Mesothelial cell of epicardium (in vitro differentiated cells): ENCODE data around the gene TMEM232. TPM values are rescaled to one million over a fixed set of nuclear protein-coding genes. Genes with fewer than 3 reads are reported as not detected.

Experiments used
- DNase-seq, 2 experiments: peaks; one replicate each; pipeline ENCODE4 v3.0.0; 2021; ENCODE audit warnings: low spot score in 2 of 2; ENCODE audit not compliant: unreplicated experiment in 2 of 2
- H3K27ac Mint-ChIP-seq: 2 replicates; pipeline ENCODE4 v1.8.0; 2021; ENCODE audit warnings: mixed read lengths
- H3K27me3 Mint-ChIP-seq: 2 replicates; pipeline ENCODE4 v1.8.0; 2021; ENCODE audit warnings: low read depth, mixed read lengths
- H3K36me3 Mint-ChIP-seq: 2 replicates; pipeline ENCODE4 v1.8.0; 2021; ENCODE audit warnings: mixed read lengths
- H3K4me1 Mint-ChIP-seq: 2 replicates; pipeline ENCODE4 v1.8.0; 2021; ENCODE audit warnings: mixed read lengths
- H3K4me3 Mint-ChIP-seq: 2 replicates; pipeline ENCODE4 v1.8.0; 2021; ENCODE audit warnings: mild to moderate bottlenecking, moderate library complexity, mixed read lengths
- H3K9me3 Mint-ChIP-seq: 2 replicates; pipeline ENCODE4 v1.8.0; 2021; ENCODE audit warnings: mixed read lengths
- CTCF ChIP-seq: fragments of 200-600 bp; sonication (generic); IDR thresholded peaks from one replicate; pipeline ENCODE4 v1.5.0; 2021; ENCODE audit warnings: antibody characterized with exemption; ENCODE audit not compliant: unreplicated experiment
- total RNA-seq: library from RNA; stranded (reverse); gene quantifications from 3 replicates; pipeline ENCODE4 v1.2.1, GENCODE V29; 2021

Gene TMEM232
- total RNA-seq = 5.2 to 6.5 TPM (median 5.7 TPM) in 3 replicates

GRCh38 chr5:110726249-110727024, at the start of gene TMEM232:
Gene TMEM232 (minus strand): TSS chr5:110726671. CDS start chr5:110667352, 59,319 bp downstream.
- H3K9me3 Mint-ChIP-seq = no peaks in the 10 kb centered on the region
- TF ChIP-seq CTCF = no peak
- H3K4me1 Mint-ChIP-seq = peaks cover 3% of the 10 kb centered on the region
- peak within 1 kb of the TSS; percentile 81 for H3K4me3 Mint-ChIP-seq
- DNase-seq = peak; percentile 65 to 71
- H3K27me3 Mint-ChIP-seq = no peaks in the 10 kb centered on the region
- H3K36me3 Mint-ChIP-seq = no peaks in the 10 kb centered on the region
- H3K27ac Mint-ChIP-seq = peak within 1 kb of the TSS; percentile 87

GRCh38 chr5:110770286-110770685, 43.8 kb upstream of the TMEM232 start:
- DNase-seq = no peak
- TF ChIP-seq CTCF = no peak
- Mint-ChIP-seq H3K9me3 (peaks cover 5% of the 10 kb centered on the region), H3K27ac (no peak overlapping the region), H3K4me3 (no peak overlapping the region), H3K4me1 (peaks cover 1% of the 10 kb centered on the region), H3K27me3 (peaks cover 8% of the 10 kb centered on the region), H3K36me3 (no peaks in the 10 kb centered on the region)

- Mint-ChIP-seq H3K9me3 (no peaks in the 10 kb centered on the region), H3K27me3 (peaks cover 8% of the 10 kb centered on the region), H3K4me1 (peaks cover 1% of the 10 kb centered on the region), H3K27ac (no peak overlapping the region), H3K36me3 (no peaks in the 10 kb centered on the region), H3K4me3 (no peak overlapping the region)
- DNase-seq = no peak
- TF ChIP-seq CTCF = no peak
Measured at GRCh38 chr5:110769000-110769681, 42.7 kb upstream of the TMEM232 start.

- TF ChIP-seq CTCF = no peak
- H3K9me3 Mint-ChIP-seq = no peaks in the 10 kb centered on the region
- H3K27me3 Mint-ChIP-seq = peaks cover 8% of the 10 kb centered on the region
- no peak overlapping the region for H3K4me3 Mint-ChIP-seq
- peaks cover 1% of the 10 kb centered on the region for H3K4me1 Mint-ChIP-seq
- no peak overlapping the region for H3K27ac Mint-ChIP-seq
- DNase-seq = no peak
- no peaks in the 10 kb centered on the region for H3K36me3 Mint-ChIP-seq
Measured at GRCh38 chr5:110768138-110768860, 41.8 kb upstream of the TMEM232 start.

GRCh38 chr5:110760158-110760557, 33.7 kb upstream of the TMEM232 start:
- Mint-ChIP-seq H3K27ac (no peak overlapping the region), H3K36me3 (peaks cover 5% of the 10 kb centered on the region), H3K9me3 (no peaks in the 10 kb centered on the region), H3K4me1 (peaks cover 1% of the 10 kb centered on the region), H3K4me3 (no peak overlapping the region), H3K27me3 (no peaks in the 10 kb centered on the region)
- DNase-seq = no peak
- no peak for TF ChIP-seq CTCF
